GM18861 (cell line): Measurements from ENCODE around the gene GABRG3.

ENCODE experiments used
- ATAC-seq: cut with Tn5 transposase; IDR thresholded peaks from one replicate; pipeline ENCODE4 v1.9.1; 2021; ENCODE audit not compliant: unreplicated experiment

The GABRG3 gene

DNA sequence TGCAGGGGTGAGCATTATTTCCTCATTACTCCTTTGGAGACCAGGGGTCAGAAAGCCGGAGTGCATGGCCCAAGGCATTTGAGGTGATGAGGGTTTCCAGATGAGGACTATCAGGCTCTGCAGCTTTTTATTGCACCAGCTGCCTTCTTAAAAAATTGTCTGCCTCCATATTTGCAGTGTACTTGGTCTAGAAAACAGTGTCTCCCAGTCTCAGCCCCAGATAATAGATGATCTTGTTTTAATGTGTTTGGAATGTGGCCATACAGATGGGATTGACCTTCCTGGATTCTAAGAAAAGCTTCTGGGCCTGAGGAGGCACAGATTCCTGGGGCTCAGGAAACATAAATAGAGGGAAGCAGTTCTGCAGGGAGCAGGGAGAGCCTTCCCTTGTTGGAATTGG is 123.3 kb downstream of the GABRG3 start:
- ATAC-seq = no peak

DNA sequence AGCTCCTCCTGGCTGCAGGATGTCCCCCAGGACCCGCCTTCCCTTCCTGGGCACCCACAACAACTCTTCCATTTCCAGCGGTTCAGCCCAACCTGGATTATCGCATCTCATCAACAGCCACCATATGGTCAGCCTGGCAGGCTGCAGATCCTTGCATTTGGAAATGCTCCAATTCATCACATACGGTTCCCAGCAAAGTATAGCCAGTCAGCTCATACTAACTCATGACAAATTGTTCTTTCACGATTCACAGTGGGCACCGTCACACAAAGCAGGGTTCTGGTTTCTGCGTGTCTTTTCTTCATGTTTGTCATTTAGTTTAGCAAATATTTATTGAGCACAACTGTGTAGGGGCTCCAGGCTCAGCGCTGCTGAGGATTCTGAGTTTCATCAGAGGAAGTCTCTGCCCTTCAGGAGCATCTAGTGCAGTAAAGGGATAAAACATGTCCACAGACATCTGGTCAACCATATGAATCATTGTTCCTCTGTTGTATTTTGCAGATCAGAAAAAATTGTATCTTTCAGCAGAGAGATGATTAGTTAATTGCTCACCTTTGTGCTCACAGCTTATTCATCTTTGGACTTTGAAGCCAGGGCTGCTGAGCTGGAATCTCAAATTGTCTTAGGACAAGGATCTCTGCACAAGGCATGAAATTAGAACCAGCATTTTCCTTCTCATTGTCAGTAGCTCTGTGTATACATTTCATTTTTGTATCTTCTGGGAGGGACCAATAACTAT is 125.1 kb downstream of the GABRG3 start:
- no peak for ATAC-seq

DNA sequence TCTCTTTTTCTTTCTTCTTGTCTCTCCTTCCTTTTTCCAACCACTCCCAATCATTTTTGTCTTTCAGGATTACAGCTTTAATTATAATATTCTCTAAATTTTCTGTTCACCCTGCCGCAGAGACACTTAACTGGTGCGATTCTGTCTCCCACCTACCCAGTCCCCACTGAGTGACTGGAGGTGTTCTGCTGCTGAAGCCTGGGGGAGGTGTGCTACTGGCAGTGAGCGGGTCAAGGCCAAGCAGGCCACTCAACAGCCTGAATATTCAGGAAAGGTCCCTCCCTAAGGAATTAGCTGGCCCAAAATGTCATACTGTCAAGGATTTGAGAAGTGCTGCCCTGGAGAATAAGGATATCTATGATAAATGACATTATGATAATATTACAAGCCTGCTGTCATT is 126.5 kb downstream of the GABRG3 start:
- no peak for ATAC-seq

DNA sequence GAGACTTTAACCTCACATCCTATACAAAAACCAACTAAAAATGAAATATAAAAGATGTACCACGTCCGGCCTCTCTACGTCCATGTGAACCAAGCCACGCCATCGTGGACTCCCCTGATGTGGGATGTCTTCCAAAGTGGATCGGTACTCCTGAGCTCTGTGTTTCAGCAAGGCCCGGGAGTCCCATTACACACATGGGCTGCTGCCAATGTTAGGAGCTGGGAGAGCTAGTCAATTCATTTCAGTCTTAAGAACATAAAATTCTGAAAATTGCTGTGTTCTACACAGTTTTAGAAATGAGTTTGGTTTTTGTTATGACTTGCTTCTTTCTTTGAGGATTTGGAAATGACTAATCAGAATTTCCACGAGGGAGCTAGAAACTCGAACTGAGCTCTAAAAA is 131.0 kb downstream of the GABRG3 start:
- ATAC-seq = no peak

DNA sequence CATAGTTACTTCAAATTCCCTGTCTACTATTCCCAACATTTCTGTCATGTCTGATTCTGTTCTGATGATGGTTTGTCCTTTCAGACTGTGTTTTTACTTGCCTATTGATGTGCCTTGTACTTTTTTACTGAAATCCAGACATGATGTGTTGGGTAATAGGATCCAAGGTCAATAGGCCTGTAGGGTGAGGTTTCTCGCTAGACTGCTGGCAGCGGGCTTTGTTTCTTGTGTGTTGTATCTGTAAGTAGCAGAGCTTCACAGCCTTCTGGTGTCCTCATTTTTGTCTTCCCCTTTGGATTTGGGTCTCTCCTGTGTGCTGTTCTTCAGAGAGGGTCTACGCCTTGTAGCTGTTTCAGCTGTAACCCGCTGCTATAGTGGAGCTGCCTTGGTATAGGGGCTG is 140.3 kb downstream of the GABRG3 start:
- ATAC-seq = no peak

DNA sequence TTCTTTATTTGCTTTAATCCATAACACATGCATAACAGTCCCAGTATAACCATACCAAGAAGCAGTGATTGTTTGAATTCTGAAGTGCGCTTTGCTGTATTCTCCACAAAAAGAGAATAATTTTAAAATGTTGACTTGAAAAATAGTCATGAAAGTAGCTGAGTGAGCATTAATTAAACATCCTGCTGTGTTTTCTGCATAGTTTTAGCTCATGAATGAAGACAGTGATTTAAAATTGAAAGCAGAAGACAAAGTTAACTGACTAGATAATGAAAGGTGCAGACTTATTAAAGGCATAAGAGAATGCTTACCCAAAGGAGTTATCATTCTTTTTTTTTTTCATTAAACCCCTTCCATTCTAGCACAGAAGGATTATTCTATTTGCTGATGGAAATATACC is 143.5 kb downstream of the GABRG3 start:
- no peak for ATAC-seq

DNA sequence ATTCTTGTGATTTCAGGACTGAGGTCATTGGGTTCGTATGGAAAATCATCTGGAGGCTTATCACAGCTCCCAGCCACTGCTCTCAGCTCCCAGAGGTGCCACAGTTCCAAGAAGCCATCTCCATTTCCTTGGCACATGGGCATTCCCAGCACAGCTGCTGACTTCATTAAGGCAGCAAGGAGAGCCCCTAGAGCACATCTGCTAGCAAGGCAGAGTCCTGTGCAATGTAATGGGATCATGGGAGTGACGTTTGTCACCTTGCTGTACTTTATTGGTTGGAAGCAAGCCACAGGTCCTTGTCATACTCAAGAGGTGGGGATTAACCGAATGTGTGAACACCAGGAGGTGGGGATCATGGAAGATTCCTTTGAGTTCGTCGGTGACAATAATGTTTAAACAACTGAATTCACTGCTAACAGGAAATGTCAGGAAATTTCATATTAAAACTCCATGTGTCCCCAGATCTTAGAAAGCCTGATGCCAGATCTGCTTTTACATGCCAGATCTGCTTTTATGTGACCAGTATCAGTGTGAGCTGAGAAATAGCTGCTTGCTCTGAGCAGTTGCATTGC is 148.8 kb downstream of the GABRG3 start:
- ATAC-seq = no peak

DNA sequence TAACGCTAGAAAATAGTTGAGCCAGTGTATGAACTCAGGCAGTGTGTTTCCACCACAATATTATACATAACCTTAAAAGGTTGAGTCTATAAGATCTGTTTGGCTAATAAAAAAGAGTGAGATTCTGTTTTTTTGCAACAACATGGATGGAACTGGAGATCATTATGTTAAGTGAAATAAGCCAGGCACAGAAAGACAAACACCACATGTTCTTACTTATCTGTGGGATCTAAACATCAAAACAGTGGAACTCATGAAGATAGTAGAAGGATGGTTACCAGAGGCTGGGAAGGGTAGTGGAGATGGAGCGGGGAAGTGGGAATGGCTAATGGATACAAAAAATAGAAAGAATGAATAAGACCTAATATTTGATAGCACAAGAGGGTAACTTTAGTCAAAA is 150.7 kb downstream of the GABRG3 start:
- no peak for ATAC-seq

DNA sequence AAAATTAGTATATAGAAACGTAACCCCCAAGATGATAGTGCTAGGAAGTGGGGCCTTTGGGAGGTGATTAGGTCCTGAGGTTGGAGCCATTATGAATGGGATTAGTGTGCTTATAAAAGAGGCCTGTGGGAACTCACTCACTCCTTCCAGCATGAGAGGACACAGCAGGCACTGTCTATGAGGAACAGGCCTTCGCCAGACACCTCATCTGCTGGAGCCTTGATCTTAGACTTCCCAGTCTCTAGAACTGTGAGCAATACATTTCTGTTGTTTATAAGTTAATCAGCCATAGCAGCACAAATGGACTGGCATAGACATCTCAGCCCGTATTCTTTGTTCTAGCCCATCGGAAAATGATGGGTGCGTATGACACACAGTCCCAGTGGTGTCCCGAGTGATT is 152.3 kb downstream of the GABRG3 start:
- ATAC-seq = no peak

DNA sequence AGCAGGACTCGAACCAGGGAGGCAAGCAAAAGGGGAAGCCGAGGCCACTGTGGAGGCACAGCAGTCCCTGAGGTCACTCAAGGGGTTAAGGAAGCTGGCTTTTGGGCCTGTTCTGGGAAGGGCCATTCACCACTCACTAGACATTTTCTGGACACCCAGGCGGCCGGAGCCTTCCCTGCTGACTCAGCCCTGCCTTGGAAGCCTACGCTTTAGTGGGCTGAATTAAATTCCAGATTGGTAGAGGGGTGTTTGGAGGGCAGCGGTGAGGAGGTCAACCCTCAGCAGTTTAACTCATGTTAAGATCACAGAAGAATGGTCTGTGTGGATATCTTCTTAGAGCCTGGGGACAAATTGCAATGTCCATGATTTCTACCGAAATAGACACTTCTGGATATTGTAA is 152.8 kb downstream of the GABRG3 start:
- no peak for ATAC-seq

DNA sequence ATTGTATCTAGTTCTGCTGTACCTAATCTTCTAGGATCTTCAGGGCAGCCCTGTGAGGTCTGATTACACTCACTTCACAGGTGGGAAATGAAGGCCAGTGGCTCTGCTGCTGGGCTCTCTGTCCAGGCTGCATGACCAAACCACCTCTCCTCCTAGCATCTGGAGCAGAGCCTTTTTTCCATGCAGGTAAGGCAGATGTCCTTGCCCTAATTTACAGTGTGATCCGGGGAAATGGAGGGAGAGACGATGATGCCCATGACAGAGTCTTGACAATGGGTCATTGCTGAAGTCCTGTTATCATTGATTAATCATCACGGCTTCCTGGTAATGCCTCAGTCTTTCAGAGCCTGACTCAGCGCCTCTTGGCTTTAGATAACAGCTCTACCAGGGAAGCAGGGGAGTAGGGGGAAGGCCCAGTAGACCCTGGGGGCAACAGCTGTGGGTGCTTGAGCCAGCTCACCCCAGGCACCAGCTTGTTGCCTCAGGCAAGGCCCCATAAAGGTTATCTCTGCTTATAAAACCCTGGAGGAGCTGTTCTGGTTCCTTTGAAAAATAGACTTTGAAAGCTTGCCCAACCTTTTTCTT is 153.4 kb downstream of the GABRG3 start:
- no peak for ATAC-seq

DNA sequence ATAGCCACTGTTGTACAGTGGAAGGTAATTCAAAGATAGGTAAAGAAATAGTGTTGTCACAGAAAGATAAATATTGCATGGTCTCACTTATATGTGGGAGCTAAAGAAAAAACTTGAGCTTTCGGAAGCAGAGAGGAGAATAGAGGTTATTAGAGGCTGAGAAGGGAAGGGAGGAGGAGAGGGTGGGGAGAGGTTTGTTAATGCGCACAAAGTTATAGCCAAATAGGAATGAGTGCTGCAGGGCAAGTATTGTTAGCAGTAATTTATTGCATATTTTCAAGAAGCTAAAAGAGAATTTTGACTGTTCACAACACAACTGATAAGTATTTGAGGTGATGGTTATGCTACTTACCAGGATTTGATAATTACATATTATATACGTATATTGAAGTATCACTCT is 154.2 kb downstream of the GABRG3 start:
- ATAC-seq = no peak

DNA sequence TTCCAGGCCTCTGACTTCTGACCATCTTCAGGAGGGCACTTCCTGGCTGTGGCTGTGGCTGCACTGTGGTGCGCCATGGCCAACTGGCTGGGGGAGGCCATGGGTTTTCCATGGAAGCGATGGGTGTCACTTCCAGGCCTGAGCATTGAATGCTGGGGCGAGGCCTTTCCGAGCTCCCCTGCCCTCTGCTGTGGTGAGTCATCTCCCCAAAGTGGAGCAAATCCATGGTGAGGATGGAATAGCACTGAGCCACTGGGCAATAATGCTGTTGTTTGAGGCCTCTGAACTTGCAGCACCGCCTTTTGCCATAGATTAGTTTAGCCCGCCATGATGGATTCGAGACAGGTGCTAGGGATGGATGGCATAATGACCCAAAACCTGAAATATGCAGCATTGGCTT is 155.5 kb downstream of the GABRG3 start:
- no peak for ATAC-seq

DNA sequence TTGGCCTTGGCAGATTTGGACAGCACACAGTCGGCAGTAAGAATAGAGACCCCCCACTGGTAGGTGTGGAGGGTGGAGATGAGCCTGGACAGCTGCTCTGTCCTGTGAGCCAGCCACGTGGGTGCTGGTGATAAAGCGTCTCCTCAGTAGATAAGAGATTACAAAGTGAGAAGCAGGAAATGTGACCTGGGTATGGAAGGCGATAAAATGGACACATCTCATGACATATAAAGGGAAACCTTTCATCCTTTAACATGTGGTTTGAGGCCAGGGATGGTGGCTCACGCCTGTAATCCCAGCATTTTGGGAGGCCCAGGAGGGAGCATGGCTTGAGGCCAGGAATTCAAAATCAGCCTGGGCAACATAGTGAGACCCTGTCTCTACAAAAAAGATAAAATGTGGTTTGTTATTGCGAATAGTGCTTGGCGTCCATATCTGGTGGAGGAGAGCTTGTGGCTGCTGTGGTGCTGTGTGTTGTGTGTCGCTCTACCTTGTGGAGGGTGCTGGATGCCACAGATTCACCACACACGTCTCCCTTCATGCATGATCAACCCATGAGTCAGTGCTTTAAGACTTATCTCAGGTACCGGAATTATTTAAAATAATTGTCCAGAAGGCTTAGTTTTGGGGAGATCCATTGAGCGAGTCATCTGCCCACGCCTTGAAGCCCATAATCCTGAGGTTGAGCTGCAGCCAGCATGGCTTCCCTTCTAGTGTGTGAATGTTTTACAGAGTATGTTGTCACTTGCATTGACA is 157.0 kb downstream of the GABRG3 start:
- no peak for ATAC-seq

DNA sequence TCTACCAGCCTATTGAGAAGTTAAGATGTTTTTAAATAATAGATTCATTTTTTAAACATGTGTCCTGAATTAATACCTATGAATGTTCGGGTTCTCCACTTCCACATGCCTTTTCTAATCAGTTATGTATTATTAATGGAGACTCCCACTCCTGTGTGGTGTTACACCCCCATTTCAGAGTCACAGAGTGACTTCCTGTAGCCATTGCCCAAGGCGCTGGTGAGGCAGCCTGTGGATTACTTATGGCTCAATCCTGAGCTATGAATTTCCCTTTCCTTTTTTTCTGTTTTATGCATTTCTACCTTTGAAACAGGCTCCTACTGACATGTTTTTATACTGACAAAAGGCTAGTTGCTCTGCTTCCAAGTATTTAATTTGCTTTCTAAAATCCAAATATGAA is 162.3 kb downstream of the GABRG3 start:
- ATAC-seq = no peak

DNA sequence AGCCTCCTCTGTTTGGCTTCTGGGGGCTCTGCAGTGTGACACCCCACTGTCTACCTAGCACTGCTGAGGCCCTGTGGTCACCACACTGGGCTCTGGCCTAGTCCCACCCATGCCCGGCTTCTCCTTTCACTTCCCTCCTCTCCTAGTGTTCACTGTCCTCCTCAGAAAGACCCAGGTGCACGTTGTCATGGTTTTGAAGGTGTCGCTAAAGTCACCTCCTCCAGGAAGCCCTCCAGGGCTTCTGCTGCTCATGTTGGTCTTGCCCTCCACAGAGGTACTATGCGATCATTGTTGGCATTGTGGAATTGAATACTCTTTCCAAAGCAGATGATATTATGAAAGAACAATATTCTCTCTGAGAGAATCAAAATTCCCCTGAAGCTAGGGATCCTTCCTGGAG is 163.5 kb downstream of the GABRG3 start:
- no peak for ATAC-seq

DNA sequence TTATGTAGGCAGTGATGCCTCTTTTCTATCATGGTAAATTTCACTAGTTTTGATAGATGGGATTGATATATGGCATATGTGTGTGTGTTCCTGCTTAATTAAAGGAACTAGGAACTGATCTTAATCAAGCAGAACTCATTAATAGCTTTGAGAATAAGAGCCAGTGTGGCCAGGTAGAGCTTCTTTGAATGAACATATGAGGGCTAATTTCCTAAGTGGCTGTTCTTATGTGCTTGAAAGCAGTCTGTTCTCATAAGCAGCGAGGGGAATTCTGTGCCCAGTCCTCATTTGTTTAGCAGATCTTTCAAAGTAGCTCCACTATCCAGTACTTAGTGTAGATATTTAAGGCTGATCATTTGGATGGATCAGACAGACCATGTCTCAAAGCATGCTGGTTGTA is 164.2 kb downstream of the GABRG3 start:
- no peak for ATAC-seq

DNA sequence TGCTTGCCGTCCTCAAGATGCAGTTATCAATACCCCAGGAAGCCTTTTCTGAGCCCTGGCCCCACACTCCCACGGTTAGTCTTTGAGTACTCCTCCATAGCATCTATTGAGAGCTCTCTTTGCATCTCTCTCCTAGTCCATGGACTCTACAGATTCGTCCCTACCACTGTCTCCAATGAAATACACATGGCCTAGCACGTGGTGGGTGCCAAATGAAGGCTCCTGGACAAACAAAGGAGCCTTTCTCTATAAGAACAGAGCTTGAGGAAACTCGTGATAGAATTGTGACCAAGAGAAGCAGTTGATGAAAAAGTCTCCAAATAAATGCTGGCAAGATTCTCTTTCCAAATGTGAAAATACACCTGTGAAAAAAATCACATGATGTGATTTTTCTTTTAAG is 166.1 kb downstream of the GABRG3 start:
- ATAC-seq = no peak

DNA sequence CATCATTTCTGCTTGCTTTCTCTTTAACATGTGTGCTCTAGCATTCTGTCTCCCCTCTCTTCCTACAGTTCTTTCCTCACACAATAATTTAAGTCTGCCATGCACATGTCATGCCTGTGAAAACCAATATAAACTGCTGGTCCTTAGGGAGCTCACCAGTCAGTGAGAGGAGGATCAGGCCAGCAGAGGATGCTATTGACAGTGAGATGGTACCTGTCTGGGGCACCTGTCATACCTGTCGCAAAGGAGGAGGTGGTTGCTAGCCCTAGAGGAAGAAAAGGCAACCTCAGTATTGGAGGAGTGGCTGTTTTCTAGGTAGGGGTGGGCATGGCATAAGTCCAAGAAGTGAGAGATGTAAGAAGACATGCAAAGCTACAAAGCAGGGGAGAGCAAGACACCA is 194.6 kb downstream of the GABRG3 start:
- ATAC-seq = no peak

DNA sequence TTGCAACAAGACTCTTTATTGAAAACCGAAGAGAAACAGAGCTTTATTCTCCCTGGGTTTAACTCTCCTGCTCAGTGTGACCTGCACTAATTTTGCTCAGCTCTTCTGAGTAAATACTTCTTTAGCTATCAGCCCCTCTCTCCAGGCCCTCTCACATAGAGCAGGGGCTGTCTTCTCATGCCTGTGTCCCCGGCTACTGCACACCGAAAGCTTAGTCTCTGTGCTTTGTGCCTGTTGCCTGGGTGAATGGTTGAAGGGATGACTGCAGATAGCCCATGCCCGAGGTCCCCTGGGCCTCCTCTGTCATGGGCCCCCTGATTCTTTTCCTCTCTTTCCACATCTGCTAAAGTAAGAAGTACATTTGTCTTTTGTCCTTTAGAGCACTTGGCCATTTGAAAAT is 195.9 kb downstream of the GABRG3 start:
- ATAC-seq = no peak

DNA sequence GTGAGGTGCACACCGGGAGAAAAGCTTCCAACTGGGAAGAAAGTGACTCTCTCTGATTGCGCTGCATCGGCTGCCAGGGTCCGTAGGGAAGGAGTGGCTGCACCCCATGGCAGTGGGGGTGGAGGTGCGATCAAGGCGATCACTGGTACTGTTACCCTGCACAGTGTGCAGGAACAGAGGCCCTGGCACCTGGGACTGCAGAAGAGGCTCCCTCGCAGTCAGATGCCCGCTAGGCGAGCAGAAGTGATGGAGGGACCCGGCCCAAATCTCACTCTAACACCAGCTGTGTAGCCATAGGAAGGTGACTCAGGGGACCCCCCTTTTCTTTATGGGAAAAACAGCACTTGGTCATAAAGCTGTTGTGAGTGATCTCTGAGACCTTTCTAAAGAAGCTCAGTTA is 196.8 kb downstream of the GABRG3 start:
- ATAC-seq = no peak

DNA sequence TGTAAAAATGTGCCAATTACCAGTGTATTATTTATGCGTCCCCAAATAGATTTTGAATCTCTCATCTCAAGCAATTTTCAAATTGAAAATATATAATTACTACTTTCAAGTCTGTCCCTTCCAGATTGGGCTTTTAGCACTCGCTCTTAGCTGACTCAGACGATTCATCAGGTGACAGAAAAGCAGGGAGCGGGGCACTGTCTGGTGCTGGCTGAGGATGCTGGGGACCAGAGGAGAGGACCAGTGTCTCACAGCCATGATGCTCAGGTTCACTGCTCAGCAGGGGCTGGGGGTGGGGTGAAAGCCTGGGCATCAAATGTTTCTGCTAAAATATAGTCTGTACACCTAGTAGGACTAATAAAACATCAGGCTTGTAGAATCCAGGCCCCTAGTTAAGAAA is 199.9 kb downstream of the GABRG3 start:
- no peak for ATAC-seq
